Liver (tissue), 9 donors: ENCODE data around the gene FGL2. TPM values are rescaled to one million over a fixed set of nuclear protein-coding genes. Genes with fewer than 3 reads are reported as not detected.

Experiments used
- DNase-seq: peaks from one replicate; pipeline ENCODE4 v3.0.0-alpha.2; 2017; ENCODE audit warnings: low spot score
- H3K27ac ChIP-seq, 2 donors: one replicate each; pipeline ENCODE4 v1.7.0; 2013; ENCODE audit warnings: inconsistent platforms in 2 of 2, low read length in 2 of 2, control low read depth in 1 of 2, low read depth in 1 of 2, mild to moderate bottlenecking in 1 of 2
- H3K27me3 ChIP-seq, 4 donors: one replicate each; pipeline versions ENCODE4 v1.6.1 to v1.7.0; 2013; ENCODE audit warnings: low read length in 3 of 4, inconsistent platforms in 1 of 4, mild to moderate bottlenecking in 1 of 4, moderate library complexity in 1 of 4; ENCODE audit not compliant: control insufficient read depth in 4 of 4, insufficient read depth in 4 of 4
- H3K36me3 ChIP-seq, 4 donors: one replicate each; pipeline versions ENCODE4 v1.6.1 to v1.7.0; 2013; ENCODE audit warnings: low read length in 3 of 4, mild to moderate bottlenecking in 3 of 4, low read depth in 1 of 4, moderate library complexity in 1 of 4; ENCODE audit not compliant: control insufficient read depth in 4 of 4, insufficient read depth in 3 of 4
- H3K4me1 ChIP-seq, 4 donors: one replicate each; pipeline versions ENCODE4 v1.6.1 to v1.7.0; 2013; ENCODE audit warnings: low read length in 3 of 4, mild to moderate bottlenecking in 3 of 4, moderate library complexity in 1 of 4; ENCODE audit not compliant: control insufficient read depth in 4 of 4, insufficient read depth in 4 of 4
- H3K4me3 ChIP-seq, 3 donors: one replicate each; pipeline versions ENCODE4 v1.6.1 to v1.7.0; 2013; ENCODE audit warnings: low read length in 3 of 3, control low read depth in 1 of 3, low read depth in 1 of 3, mild to moderate bottlenecking in 1 of 3
- H3K9ac ChIP-seq, 2 donors: one replicate each; pipeline ENCODE4 v1.7.0; 2013; ENCODE audit warnings: low read length in 2 of 2, mild to moderate bottlenecking in 2 of 2, moderate library complexity in 2 of 2, control low read depth in 1 of 2, low read depth in 1 of 2
- H3K9me3 ChIP-seq, 4 donors: one replicate each; pipeline versions ENCODE4 v1.6.1 to v1.7.0; 2013; ENCODE audit warnings: low read length in 3 of 4; ENCODE audit not compliant: control insufficient read depth in 4 of 4
- EGR1 ChIP-seq, 2 donors: IDR thresholded peaks; 2 replicates each; pipeline ENCODE4 v1.6.1; 2016 to 2018; ENCODE audit warnings: antibody characterized with exemption in 2 of 2, low read depth in 2 of 2
- FOXA1 ChIP-seq: IDR thresholded peaks from 2 replicates; pipeline ENCODE4 v1.6.1; 2016; ENCODE audit warnings: antibody characterized with exemption
- FOXA2 ChIP-seq: IDR thresholded peaks from 2 replicates; pipeline ENCODE4 v1.6.1; 2016; ENCODE audit warnings: antibody characterized with exemption
- GABPA ChIP-seq, 2 donors: IDR thresholded peaks in 1 of 2; conservative IDR thresholded peaks in 1 of 2; 2 replicates each; pipeline ENCODE4 v1.6.1; 2016; ENCODE audit warnings: antibody characterized with exemption in 2 of 2, mild to moderate bottlenecking in 1 of 2, moderate library complexity in 1 of 2
- HNF4A ChIP-seq, 2 donors: conservative IDR thresholded peaks; 2 replicates each; pipeline ENCODE4 v1.6.1; 2016; ENCODE audit warnings: antibody characterized with exemption in 2 of 2, mild to moderate bottlenecking in 2 of 2
- HNF4G ChIP-seq: IDR thresholded peaks from 2 replicates; pipeline ENCODE4 v1.6.1; 2016; ENCODE audit warnings: antibody characterized with exemption
- JUND ChIP-seq, 2 donors: IDR thresholded peaks; 2 replicates each; pipeline ENCODE4 v1.6.1; 2016; ENCODE audit warnings: antibody characterized with exemption in 2 of 2
- NR2F2 ChIP-seq: IDR thresholded peaks from 2 replicates; pipeline ENCODE4 v1.6.1; 2016; ENCODE audit warnings: antibody characterized with exemption
- RAD21 ChIP-seq, 2 donors: IDR thresholded peaks; 2 replicates each; pipeline ENCODE4 v1.6.1; 2016; ENCODE audit warnings: antibody characterized with exemption in 2 of 2, mild to moderate bottlenecking in 2 of 2
- RXRA ChIP-seq, 2 donors: IDR thresholded peaks; 2 replicates each; pipeline ENCODE4 v1.6.1; 2017 to 2018; ENCODE audit warnings: antibody characterized with exemption in 2 of 2, mild to moderate bottlenecking in 1 of 2
- SP1 ChIP-seq: IDR thresholded peaks from 2 replicates; pipeline ENCODE4 v1.6.1; 2018; ENCODE audit warnings: antibody characterized with exemption, mild to moderate bottlenecking
- TAF1 ChIP-seq: conservative IDR thresholded peaks from 2 replicates; pipeline ENCODE4 v1.6.1; 2016; ENCODE audit warnings: antibody characterized with exemption, mild to moderate bottlenecking
- YY1 ChIP-seq: IDR thresholded peaks from 2 replicates; pipeline ENCODE4 v1.6.1; 2016; ENCODE audit warnings: antibody characterized with exemption, mild to moderate bottlenecking
- WGBS: extraction: QIAGEN DNeasy Blood & Tissue Kit; methylation state at CpG from one replicate; pipeline ENCODE4 v1.1.7; 2013; 5-methylcytosine and 5-hydroxymethylcytosine counted together
- polyA plus RNA-seq, 2 donors: library from polyadenylated mRNA; stranded (reverse) in 1 of 2; unstranded in 1 of 2; fragments of 200-250 nt in 1 of 2; fragments of >200 nt in 1 of 2; fragmentation: Nextera tagmentation in 1 of 2; extraction: Ambion mirVana in 1 of 2; gene quantifications; one replicate each; pipeline versions ENCODE4 v1.2.1 to v1.2.3, GENCODE V29; 2013 to 2015
- total RNA-seq, 2 donors: library from RNA; depleted of rRNA; stranded (reverse); fragments of >200 nt; gene quantifications; one replicate each; pipeline ENCODE4 v1.2.3, GENCODE V29; 2014
- TF ChIP-seq, protein P1 (sequence below): IDR thresholded peaks from 2 replicates; pipeline ENCODE4 v1.6.1; 2016; ENCODE audit warnings: antibody characterized with exemption
- TF ChIP-seq, protein P2 (sequence below): IDR thresholded peaks from 2 replicates; pipeline ENCODE4 v1.6.1; 2016; ENCODE audit warnings: antibody characterized with exemption
- TF ChIP-seq, protein P3 (sequence below): IDR thresholded peaks from 2 replicates; pipeline ENCODE4 v1.6.1; 2016; ENCODE audit warnings: antibody characterized with exemption
- TF ChIP-seq, protein P4 (sequence below): IDR thresholded peaks from 2 replicates; pipeline ENCODE4 v1.6.1; 2016; ENCODE audit warnings: antibody characterized with exemption, mild to moderate bottlenecking
- TF ChIP-seq, protein P5 (sequence below): fragments of 150-350 bp; IDR thresholded peaks from 2 replicates; pipeline ENCODE4 v1.5.1; 2017; ENCODE audit warnings: improper control_type of control experiment, low read depth, low read length; ENCODE audit not compliant: missing input control
- donor health status: healthy.
- donor health status: healthy.
- donor health status: healthy.
- donor health status: healthy.
- donor health status: healthy.

FGL2 gene
- total and polyA plus RNA-seq, 4 donors: 2.7 to 21.7 (median 13.6) TPM

DNA sequence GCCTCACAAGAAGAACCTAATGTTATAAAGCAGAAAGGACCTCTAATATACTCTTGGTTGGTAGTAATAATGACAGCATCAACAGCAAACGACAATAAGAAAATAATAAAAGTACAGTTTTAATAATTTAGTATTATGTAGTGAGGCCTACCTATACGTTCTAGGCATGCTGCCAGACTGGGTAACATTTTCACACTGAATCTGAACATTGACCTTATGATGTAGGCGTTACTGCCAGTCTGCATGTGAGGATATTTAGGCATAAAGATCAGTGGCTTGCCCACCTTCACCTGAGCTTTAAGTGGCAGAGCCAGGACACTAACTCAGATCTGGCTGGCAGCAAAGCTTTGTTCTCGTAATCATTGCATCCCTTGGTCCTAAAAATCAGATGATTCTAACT, 2.5 kb downstream of the FGL2 start:
- Histone ChIP-seq H3K27ac (no peak overlapping the region), H3K9ac (peak overlapping the region in 1 of 2 donors; percentile 18), H3K4me1 (peaks cover 1 to 4% (median 3%) of the 10 kb centered on the region in 4 donors), H3K4me3 (no peak overlapping the region), H3K9me3 (no peaks in the 10 kb centered on the region), H3K36me3 (no peaks in the 10 kb centered on the region), H3K27me3 (no peaks in the 10 kb centered on the region)
- 79% methylated on average over 4 of the region's 4 CpGs for WGBS
- no peak for DNase-seq
- TF ChIP-seq, protein P1, sequence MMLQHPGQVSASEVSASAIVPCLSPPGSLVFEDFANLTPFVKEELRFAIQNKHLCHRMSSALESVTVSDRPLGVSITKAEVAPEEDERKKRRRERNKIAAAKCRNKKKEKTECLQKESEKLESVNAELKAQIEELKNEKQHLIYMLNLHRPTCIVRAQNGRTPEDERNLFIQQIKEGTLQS: no peak
- TF ChIP-seq HNF4A (conservative IDR thresholded peaks at IDR 0.05): no peak
- no peak for TF ChIP-seq JUND (IDR thresholded peaks at IDR 0.05)
- no peak for TF ChIP-seq FOXA1
- TF ChIP-seq NR2F2: no peak
- TF ChIP-seq, protein P2, sequence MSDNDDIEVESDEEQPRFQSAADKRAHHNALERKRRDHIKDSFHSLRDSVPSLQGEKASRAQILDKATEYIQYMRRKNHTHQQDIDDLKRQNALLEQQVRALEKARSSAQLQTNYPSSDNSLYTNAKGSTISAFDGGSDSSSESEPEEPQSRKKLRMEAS: no peak
- no peak for TF ChIP-seq SP1
- TF ChIP-seq, protein P3, sequence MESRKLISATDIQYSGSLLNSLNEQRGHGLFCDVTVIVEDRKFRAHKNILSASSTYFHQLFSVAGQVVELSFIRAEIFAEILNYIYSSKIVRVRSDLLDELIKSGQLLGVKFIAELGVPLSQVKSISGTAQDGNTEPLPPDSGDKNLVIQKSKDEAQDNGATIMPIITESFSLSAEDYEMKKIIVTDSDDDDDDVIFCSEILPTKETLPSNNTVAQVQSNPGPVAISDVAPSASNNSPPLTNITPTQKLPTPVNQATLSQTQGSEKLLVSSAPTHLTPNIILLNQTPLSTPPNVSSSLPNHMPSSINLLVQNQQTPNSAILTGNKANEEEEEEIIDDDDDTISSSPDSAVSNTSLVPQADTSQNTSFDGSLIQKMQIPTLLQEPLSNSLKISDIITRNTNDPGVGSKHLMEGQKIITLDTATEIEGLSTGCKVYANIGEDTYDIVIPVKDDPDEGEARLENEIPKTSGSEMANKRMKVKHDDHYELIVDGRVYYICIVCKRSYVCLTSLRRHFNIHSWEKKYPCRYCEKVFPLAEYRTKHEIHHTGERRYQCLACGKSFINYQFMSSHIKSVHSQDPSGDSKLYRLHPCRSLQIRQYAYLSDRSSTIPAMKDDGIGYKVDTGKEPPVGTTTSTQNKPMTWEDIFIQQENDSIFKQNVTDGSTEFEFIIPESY: no peak
- no peak for TF ChIP-seq HNF4G
- TF ChIP-seq, protein P4, sequence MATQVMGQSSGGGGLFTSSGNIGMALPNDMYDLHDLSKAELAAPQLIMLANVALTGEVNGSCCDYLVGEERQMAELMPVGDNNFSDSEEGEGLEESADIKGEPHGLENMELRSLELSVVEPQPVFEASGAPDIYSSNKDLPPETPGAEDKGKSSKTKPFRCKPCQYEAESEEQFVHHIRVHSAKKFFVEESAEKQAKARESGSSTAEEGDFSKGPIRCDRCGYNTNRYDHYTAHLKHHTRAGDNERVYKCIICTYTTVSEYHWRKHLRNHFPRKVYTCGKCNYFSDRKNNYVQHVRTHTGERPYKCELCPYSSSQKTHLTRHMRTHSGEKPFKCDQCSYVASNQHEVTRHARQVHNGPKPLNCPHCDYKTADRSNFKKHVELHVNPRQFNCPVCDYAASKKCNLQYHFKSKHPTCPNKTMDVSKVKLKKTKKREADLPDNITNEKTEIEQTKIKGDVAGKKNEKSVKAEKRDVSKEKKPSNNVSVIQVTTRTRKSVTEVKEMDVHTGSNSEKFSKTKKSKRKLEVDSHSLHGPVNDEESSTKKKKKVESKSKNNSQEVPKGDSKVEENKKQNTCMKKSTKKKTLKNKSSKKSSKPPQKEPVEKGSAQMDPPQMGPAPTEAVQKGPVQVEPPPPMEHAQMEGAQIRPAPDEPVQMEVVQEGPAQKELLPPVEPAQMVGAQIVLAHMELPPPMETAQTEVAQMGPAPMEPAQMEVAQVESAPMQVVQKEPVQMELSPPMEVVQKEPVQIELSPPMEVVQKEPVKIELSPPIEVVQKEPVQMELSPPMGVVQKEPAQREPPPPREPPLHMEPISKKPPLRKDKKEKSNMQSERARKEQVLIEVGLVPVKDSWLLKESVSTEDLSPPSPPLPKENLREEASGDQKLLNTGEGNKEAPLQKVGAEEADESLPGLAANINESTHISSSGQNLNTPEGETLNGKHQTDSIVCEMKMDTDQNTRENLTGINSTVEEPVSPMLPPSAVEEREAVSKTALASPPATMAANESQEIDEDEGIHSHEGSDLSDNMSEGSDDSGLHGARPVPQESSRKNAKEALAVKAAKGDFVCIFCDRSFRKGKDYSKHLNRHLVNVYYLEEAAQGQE: no peak
- TF ChIP-seq GABPA (IDR thresholded peaks at IDR 0.05 in 1 of 2, conservative IDR thresholded peaks at IDR 0.05 in 1 of 2): no peak
- no peak for TF ChIP-seq RXRA (IDR thresholded peaks at IDR 0.05)
- no peak for TF ChIP-seq TAF1
- TF ChIP-seq EGR1 (IDR thresholded peaks at IDR 0.05; ENCODE audit: low read depth in 2 of 2): no peak

DNA sequence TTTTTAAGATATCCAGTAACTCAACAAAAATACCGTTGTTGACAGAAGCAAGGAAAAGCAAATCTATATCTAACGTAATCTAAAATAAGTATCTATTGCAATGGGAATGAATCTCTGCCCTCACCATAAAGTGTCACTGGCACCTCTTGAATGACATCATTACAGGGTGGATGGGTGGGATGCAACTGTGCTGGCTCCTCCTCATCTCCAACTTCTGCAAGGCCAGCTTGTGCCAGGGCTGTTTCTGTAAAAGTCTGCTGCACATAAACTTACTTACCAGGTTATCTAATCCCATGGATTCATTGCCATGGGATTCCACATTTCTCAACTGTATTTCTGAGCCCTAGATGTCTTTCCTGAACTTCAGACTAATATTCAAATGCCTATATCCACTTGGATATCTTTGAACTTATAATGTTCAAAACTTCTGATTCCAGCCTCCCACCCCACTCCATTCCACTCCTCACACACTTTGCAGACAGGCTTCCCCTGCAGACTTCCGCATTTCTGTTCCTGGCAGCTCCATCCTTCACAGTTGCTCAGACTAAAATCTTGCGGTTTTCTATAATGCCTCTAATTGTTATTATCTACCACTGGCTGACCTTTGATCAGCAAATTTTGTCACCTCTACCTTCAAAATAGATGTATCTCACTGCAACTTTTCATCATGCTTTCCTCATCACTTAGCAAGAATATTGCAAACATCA, 10.7 kb downstream of the FGL2 start:
- H3K9ac ChIP-seq: no peak overlapping the region
- no peaks in the 10 kb centered on the region for H3K27me3 ChIP-seq
- H3K27ac ChIP-seq: no peak overlapping the region
- no peak for DNase-seq
- WGBS: 86% methylated on average over 4 of the region's 4 CpGs
- peaks cover 0 to 1% (median 0%) of the 10 kb centered on the region in 4 donors for H3K36me3 ChIP-seq
- H3K9me3 ChIP-seq: no peaks in the 10 kb centered on the region
- H3K4me3 ChIP-seq: no peak overlapping the region
- no peaks in the 10 kb centered on the region for H3K4me1 ChIP-seq
- no peak for TF ChIP-seq NR2F2
- TF ChIP-seq, protein P4: no peak
- TF ChIP-seq RXRA (IDR thresholded peaks at IDR 0.05): no peak
- no peak for TF ChIP-seq HNF4G
- TF ChIP-seq, protein P2: no peak
- TF ChIP-seq JUND (IDR thresholded peaks at IDR 0.05): no peak
- TF ChIP-seq HNF4A (conservative IDR thresholded peaks at IDR 0.05): no peak
- TF ChIP-seq, protein P1: no peak
- TF ChIP-seq TAF1: no peak
- no peak for TF ChIP-seq FOXA2
- TF ChIP-seq RAD21 (IDR thresholded peaks at IDR 0.05): no peak
- TF ChIP-seq, protein P5, sequence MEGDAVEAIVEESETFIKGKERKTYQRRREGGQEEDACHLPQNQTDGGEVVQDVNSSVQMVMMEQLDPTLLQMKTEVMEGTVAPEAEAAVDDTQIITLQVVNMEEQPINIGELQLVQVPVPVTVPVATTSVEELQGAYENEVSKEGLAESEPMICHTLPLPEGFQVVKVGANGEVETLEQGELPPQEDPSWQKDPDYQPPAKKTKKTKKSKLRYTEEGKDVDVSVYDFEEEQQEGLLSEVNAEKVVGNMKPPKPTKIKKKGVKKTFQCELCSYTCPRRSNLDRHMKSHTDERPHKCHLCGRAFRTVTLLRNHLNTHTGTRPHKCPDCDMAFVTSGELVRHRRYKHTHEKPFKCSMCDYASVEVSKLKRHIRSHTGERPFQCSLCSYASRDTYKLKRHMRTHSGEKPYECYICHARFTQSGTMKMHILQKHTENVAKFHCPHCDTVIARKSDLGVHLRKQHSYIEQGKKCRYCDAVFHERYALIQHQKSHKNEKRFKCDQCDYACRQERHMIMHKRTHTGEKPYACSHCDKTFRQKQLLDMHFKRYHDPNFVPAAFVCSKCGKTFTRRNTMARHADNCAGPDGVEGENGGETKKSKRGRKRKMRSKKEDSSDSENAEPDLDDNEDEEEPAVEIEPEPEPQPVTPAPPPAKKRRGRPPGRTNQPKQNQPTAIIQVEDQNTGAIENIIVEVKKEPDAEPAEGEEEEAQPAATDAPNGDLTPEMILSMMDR: no peak
- TF ChIP-seq YY1: no peak
- TF ChIP-seq EGR1 (IDR thresholded peaks at IDR 0.05; ENCODE audit: low read depth in 2 of 2): no peak
- TF ChIP-seq FOXA1: no peak
- TF ChIP-seq GABPA (IDR thresholded peaks at IDR 0.05 in 1 of 2, conservative IDR thresholded peaks at IDR 0.05 in 1 of 2): no peak
- TF ChIP-seq SP1: no peak
